Lower lobe of right lung (tissue), 2 donors: ENCODE measurements around the gene GALNT2. TPM values are rescaled to one million over a fixed set of nuclear protein-coding genes. Genes with fewer than 3 reads are reported as not detected.

Experiments
- ATAC-seq, 2 donors: fragments of 200-7000 bp; cut with Tn5 transposase; one replicate each; pipeline ENCODE4 v1.9.1; 2020 to 2022; ENCODE audit warnings: mild to moderate bottlenecking in 2 of 2, moderate library complexity in 2 of 2
- DNase-seq: peaks from one replicate; pipeline ENCODE4 v3.0.0-alpha.2; 2020
- H3K27ac ChIP-seq: fragments of 200-600 bp; one replicate; pipeline ENCODE4 v1.8.0; 2022
- H3K27me3 ChIP-seq: fragments of 200-600 bp; one replicate; pipeline ENCODE4 v1.8.0; 2022; ENCODE audit warnings: low read depth
- H3K36me3 ChIP-seq: fragments of 200-600 bp; one replicate; pipeline ENCODE4 v1.8.0; 2022; ENCODE audit warnings: mild to moderate bottlenecking
- H3K4me1 ChIP-seq: fragments of 200-600 bp; one replicate; pipeline ENCODE4 v1.8.0; 2022
- H3K4me3 ChIP-seq: fragments of 200-600 bp; one replicate; pipeline ENCODE4 v1.8.0; 2022; ENCODE audit warnings: mild to moderate bottlenecking
- H3K9me3 ChIP-seq: fragments of 200-600 bp; one replicate; pipeline ENCODE4 v1.8.0; 2022
- CTCF ChIP-seq: fragments of 200-600 bp; IDR thresholded peaks from one replicate; pipeline ENCODE4 v1.8.0; 2022; ENCODE audit warnings: antibody characterized with exemption, mild to moderate bottlenecking
- intact Hi-C: fragments of 100-400 bp; cut with DNase I; formaldehyde crosslinking; loops from one replicate; pipeline ENCODE4 v1.11.0; 2022
- total RNA-seq: library from RNA; stranded (reverse); fragmentation: NEBNext Ultra II Directional; extraction: Animal tissue kit (Norgen Biotek cat#: 25700); gene quantifications from one replicate; pipeline ENCODE4 v1.2.1, GENCODE V29; 2021
- donor health status: DM: no; HTN: yes; CAD: no; lungs with severe emphysema.

The GALNT2 gene
- total RNA-seq, 1 donor from 2014 or later = 48.0 TPM

- Histone ChIP-seq H3K27me3 (no peaks in the 10 kb centered on the region), H3K4me1 (peaks cover 29% of the 10 kb centered on the region), H3K4me3 (no peak overlapping the region), H3K36me3 (no peaks in the 10 kb centered on the region), H3K9me3 (no peaks in the 10 kb centered on the region), H3K27ac (peak overlapping the region; percentile 71)
- DNase-seq (no peak), ATAC-seq (peak in 1 of 2 donors; percentile 10)
- no peak for TF ChIP-seq CTCF
- intact Hi-C loops = no loop called here
Observed at GRCh38 chr1:230191855-230192254, 124.8 kb downstream of the GALNT2 start.

DNA sequence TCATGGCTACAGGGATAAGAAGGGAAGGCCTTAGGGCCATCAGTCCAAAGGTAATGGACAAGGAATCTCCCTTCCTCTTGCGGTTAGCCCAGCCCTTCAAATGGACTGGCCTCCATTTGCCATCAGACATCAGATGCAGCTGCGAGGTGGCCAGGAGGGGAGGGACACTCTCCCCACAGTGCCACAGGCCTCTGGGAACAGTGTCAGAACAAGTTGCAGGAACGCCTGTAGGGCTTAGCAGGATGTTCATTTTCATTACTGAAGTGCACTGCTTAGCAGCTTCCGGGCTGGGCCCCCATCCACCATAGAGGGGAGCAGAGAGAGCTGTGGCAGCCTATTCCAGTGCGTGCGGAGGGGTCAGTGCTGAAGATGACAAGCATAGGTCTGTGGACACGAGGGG, 127.5 kb downstream of the GALNT2 start:
- no peak overlapping the region for H3K27ac ChIP-seq
- intact Hi-C loops = no loop called here
- DNase-seq = no peak

DNA sequence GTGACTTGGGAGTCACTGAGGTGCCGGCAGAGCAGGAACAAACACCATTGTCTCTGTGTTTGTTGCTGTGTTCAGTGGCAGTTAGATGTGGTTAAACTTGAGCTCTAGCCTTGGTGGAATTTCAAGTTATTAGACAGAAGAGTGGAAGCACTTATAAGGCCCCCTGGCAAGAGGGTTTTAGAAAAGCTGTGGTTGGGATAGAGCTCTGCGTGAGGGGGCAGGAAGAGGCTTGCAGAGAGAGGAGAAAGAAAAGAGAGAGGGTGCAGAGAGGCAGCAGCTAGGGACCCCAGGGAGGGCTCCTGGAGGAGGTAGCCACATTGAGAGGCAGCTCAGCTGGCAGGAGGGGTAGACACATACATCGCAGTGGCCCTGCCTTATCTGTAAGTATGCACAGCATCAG, 128.2 kb downstream of the GALNT2 start:
- Histone ChIP-seq H3K27me3 (no peaks in the 10 kb centered on the region), H3K4me3 (no peak overlapping the region), H3K36me3 (peaks cover 3% of the 10 kb centered on the region), H3K27ac (no peak overlapping the region), H3K4me1 (peaks cover 17% of the 10 kb centered on the region), H3K9me3 (no peaks in the 10 kb centered on the region)
- TF ChIP-seq CTCF = no peak
- DNase-seq (no peak), ATAC-seq (no peak)
- intact Hi-C loops = no loop called here

More for the DNA sequence above, 127.5 kb downstream of the GALNT2 start:
- peaks cover 3% of the 10 kb centered on the region for H3K36me3 ChIP-seq
- no peak overlapping the region for H3K4me3 ChIP-seq
- no peaks in the 10 kb centered on the region for H3K27me3 ChIP-seq
- H3K9me3 ChIP-seq = no peaks in the 10 kb centered on the region
- no peak for TF ChIP-seq CTCF
- no peak for ATAC-seq
- H3K4me1 ChIP-seq = peaks cover 17% of the 10 kb centered on the region

DNA sequence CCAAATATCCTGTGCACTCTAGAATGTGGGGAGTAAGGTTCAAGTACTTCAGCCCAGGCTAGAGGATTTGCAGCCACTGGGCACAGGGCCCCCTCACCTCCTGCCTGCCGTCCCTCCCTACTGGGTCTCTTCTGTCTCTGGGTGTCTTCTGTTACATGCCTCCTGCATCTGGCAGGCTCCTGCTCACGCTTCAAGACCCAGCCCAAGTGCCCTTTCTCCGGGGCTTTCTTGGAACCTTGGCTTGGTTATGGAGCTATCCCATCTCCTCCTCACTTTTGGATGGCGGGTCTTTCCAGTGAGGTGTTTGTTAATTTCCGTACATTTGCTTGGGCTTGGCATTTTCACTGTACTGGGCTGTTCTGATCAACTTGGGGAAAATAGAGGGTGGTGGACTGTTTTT, 129.0 kb downstream of the GALNT2 start:
- TF ChIP-seq CTCF = no peak
- peaks cover 3% of the 10 kb centered on the region for H3K36me3 ChIP-seq
- ATAC-seq = no peak
- H3K4me1 ChIP-seq = peaks cover 9% of the 10 kb centered on the region
- H3K4me3 ChIP-seq = no peak overlapping the region
- H3K9me3 ChIP-seq = no peaks in the 10 kb centered on the region
- intact Hi-C loops = no loop called here
- H3K27ac ChIP-seq = no peak overlapping the region
- no peak for DNase-seq
- H3K27me3 ChIP-seq = no peaks in the 10 kb centered on the region

DNA sequence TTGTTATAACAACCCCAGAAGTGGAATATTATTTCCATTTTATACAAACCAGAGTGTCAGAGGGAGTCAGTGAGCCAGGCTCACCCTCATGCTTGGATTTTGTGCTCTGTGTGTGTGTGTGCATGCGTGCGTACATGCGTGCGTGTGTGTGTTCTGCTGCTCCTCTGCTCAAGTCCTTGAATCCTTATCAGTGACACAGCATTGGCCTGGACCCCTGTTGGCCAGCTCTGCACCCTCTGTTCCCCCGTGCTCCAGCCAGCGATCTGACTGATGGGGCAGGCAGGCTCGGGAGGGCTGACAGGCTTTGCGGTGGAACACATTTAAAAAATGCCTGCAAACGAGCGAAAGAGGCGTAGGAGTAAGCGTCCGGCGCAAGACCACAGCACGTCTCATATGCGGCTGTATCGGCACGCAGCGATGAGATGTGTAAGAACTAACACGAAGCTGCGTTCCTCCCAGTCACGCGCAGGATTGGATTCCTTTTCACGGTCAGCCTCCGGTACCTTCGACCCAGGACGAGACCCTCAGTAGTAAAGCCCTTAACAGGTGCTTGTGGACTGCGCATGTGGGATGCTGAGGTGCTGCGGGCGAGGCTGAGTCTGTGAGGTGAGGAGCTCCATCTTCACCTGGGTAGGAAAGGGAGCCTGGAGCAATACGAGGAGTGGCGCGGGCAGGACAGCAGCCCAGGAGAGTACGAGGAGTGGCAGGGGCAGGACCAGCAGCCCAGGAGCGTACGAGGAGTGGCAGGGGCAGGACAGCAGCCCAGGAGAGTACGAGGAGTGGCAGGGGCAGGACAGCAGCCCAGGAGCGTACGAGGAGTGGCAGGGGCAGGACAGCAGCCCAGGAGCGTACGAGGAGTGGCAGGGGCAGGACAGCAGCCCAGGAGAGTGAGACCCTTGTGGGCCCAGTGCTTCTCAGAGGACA, 130.9 kb downstream of the GALNT2 start:
- H3K27ac ChIP-seq = no peak overlapping the region
- H3K9me3 ChIP-seq = no peaks in the 10 kb centered on the region
- intact Hi-C loops = no loop called here
- H3K4me3 ChIP-seq = no peak overlapping the region
- DNase-seq (no peak), ATAC-seq (peak in 1 of 2 donors; percentile 23)
- no peaks in the 10 kb centered on the region for H3K27me3 ChIP-seq
- H3K4me1 ChIP-seq = no peaks in the 10 kb centered on the region
- peaks cover 5% of the 10 kb centered on the region for H3K36me3 ChIP-seq
- no peak for TF ChIP-seq CTCF
